Epidermal melanocyte (primary cell): ENCODE data around the gene ACTL9.
"Not testable (repeated sequence)": the region's sequence is repeated elsewhere in the genome, so short reads cannot be mapped to it uniquely, and the experiment has no call there.

ENCODE experiments used
- DNase-seq: peaks from one replicate; pipeline ENCODE4 v3.0.0; 2011; ENCODE audit warnings: low spot score; ENCODE audit not compliant: insufficient read length

ACTL9 gene

DNA sequence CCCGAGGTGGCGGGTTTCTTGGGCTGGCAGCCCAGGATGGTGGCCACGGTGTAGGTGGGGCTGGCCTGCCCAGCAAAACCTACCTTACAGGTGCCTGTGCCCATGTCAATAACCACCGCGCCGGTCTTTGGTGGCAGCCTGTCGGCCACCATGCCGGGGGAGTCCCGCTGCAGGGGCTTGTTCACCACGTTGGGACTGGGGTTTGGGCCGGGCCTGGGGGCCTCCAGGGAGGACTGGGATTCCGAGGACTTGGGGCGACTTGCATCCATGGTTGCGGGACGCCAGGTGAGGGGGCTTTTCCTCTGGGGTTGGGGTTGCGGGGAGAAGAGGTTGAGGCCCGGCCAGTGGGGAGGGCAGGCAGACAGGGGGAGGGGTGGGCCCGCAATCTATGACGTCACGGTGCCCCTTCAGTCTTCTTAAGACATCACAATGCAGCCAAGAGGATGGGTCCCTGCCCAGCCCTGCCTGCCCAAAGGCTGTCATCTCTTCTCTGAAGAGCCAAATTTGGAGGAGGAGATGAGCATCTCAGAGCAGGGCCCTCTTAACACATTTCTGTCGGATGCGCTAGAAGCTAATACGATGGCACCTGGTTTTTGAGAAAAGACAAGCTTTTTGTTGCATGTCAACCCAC lies at the start of gene ACTL9:
Gene ACTL9, minus strand, starts transcription at position 363 of the 631 bp plus-strand sequence. Its CDS starts 94 bp downstream, at position 269.
- DNase-seq = no peak

GRCh38 chr19:8739291-8740065 lies 40.9 kb upstream of the ACTL9 start:
- DNase-seq = not testable (repeated sequence)

DNA sequence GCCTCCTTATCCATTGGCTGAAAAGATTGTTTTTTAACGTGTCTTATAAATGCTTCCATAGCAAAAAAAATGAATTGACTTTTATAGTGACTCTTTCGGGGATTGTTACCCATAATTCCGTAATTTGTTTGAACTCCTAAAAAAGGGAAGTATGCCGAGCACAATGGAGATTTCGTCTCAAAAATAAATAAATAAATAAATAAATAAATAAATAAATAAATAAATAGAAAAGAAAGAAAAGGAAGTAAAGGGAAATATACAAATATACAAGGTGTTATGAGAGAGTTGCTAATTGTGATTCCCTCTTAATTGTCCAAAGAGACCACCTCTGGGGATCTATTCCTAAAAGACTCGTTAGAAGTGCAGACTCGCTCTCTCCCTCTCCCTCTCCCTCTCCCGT lies 39.8 kb upstream of the ACTL9 start:
- no peak for DNase-seq

DNA sequence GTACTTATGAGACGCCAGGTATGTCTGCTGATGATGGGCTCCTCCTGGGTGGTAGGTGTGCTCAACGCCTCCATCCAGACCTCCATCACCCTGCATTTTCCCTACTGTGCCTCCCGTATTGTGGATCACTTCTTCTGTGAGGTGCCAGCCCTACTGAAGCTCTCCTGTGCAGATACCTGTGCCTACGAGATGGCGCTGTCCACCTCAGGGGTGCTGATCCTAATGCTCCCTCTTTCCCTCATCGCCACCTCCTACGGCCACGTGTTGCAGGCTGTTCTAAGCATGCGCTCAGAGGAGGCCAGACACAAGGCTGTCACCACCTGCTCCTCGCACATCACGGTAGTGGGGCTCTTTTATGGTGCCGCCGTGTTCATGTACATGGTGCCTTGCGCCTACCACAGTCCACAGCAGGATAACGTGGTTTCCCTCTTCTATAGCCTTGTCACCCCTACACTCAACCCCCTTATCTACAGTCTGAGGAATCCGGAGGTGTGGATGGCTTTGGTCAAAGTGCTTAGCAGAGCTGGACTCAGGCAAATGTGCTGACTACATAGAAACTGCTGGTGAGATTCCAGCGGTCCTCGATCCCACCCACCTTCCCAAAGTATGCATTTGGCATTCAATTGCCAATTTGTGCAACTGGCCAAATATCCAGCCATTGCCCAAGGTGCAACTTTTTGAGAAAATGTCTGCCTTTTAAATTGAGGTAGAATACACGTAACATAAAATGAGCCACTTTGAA lies 33.0 kb upstream of the ACTL9 start:
- no peak for DNase-seq

DNA sequence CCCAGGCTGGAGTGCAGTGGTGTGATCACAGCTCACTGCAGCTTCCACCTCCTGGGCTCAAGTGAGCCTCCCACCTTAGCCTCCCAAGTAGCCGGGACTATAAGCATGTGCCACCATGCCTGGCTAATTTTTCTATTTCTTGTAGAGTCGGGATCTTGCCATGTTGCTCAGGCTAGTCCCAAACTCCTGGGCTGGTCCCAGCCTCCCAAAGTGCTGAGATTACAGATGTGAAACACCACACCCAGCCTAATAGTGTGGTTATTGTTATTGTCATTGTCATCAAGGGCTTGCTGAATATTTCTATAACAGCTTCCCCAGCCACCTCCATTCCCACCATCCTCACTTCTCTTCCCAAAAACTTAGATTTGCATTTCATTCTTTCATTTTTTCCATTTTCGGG lies 25.7 kb upstream of the ACTL9 start:
- no peak for DNase-seq

DNA sequence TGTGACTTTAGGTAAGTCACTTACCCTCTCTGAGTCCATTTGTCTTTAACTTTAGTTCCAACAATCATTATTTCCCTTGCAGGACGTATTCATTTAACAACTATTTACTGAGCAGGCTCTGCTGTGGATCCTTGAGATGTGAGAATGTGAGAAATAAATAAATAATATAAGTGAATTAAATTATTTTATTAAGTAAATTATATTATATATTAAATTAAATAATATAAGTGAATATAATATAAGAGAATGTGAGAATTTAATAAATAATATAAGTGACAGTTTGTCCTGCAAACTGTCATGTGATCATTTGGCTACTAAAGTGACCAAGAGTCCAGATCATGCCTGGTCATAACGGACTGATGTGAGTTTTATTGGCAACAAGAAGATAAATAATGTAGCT lies 23.4 kb upstream of the ACTL9 start:
- no peak for DNase-seq

DNA sequence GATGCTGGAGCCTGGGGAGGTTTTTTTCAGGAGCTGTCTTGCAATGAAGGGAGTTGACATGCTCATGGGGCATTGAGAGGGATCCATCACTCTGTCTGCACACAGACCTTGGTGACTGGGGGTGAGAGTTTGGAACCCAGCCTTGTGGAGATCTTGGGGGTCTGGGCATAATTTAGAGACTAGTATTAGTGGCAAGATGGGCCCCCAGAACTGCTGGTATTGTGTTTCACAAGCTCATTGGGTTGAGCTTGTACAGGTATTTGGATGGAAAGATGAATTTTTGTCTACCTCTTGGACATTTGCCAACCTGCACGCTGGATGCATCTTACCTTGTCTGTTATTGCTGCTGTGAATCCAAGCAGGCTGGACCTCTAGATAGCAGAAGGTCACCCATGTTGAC lies 22.7 kb upstream of the ACTL9 start, which contains the start of gene OR2Z1:
Gene OR2Z1, plus strand, starts transcription at position 301 of the 400 bp plus-strand sequence. CDS start 9,395 bp downstream, outside the sequence.
- DNase-seq = no peak

- DNase-seq = not testable (repeated sequence)
Measured at GRCh38 chr19:8710337-8710736, 11.7 kb upstream of the ACTL9 start.

GRCh38 chr19:8705742-8706141 lies 7.1 kb upstream of the ACTL9 start:
- DNase-seq = no peak

DNA sequence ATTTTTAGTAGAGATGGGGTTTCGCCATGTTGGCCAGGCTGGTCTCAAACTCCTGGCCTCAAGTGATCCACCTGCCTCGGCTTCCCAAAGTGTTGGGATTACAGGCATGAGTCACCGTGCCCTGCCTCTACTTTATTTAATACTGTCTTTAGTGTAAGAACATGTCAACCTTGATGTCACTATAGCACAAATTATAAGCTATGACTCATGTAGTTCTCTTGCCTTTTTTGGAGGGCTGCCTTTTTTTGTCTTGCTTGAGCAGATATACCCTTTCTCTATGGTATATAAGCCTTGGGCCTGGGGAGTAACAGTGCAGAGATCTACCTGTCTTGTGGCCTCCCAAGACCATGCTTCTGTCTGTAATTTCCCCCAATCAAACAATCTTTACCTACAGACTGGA lies 6.7 kb upstream of the ACTL9 start:
- not testable (repeated sequence) for DNase-seq

DNA sequence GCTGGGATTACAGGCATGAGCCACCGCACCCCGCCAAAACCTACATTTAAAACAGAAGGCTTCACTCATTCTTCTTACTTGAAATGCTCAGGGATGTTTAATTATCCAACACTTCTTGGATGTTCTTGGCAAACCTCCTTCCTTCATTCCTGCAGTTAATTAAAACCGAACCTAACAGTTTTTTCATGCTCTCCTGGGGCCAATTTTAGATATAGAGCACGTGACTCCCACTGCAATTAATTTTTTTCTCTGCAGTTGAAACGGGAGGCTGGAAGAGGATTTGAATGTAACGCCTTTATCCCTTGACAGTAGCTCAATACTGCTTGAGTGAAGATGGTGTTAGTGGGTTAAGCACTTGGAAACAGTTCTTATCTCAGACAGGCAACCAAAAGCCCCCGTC lies 4.6 kb upstream of the ACTL9 start:
- no peak for DNase-seq

DNA sequence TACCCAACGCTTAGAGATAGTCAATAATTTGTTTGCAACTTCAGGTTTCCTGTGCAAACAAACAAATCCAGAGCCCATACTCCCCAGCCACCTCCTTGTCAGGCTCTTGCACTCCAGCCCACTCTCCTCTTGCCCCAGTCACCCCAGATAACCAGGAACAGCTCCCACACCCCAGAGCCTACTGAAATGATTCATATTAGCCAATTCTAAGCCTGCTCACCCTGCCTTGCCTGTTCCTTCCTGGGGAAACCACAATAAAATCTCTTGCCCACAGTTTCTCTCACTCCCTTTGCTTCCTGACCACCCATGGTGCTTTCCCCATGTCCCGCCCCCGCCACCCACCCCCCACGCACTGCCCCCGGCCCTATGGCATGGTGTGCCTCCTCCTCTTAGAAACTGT lies 3.8 kb upstream of the ACTL9 start:
- no peak for DNase-seq

DNA sequence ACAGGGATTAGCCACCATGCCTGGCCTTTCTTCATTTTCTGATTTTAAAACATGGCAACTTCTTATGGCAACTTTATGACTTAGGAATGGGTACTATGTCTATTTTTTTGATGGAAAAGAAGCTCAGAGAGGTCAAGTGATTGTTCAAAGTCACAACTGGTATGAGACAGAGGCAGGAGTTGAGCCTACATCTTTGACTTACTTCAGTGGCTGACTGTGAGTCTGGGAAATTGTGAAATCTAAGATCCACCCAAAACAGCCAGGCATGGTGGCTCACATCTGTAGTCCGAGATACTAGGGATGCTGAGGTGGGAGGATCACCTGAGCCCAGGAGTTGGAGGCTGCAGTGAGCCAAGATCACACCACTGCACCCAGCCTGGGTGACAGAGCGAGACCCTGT lies 2.4 kb upstream of the ACTL9 start:
- no peak for DNase-seq

- no peak for DNase-seq
Measured at GRCh38 chr19:8699908-8700307, 1.3 kb upstream of the ACTL9 start.

GRCh38 chr19:8697671-8698432 lies 743 bp downstream of the ACTL9 start:
- no peak for DNase-seq

GRCh38 chr19:8696993-8697392 lies 1.6 kb downstream of the ACTL9 start:
- DNase-seq = no peak

DNA sequence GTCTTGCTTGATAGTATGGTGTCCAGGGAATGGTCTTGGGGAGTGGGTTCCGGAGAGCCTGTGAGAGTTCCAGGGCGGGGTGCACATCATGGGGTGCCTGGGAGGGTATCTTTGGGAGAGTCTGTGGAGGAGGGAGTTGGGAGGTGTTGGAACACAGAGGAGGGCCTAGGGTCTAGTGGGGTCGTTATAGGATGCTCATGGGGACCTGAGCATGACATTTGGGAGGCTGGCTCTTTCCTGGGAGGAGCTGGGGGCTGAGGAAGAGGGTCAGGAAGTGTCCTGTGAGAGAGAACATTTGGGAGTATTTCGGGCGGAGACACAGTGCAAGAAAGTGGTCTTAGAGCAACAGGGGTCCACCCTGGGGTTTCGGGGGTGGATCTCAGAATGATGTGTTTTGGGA lies 2.7 kb downstream of the ACTL9 start:
- DNase-seq = no peak

- no peak for DNase-seq
Measured at GRCh38 chr19:8695501-8695900, 3.1 kb downstream of the ACTL9 start.

DNA sequence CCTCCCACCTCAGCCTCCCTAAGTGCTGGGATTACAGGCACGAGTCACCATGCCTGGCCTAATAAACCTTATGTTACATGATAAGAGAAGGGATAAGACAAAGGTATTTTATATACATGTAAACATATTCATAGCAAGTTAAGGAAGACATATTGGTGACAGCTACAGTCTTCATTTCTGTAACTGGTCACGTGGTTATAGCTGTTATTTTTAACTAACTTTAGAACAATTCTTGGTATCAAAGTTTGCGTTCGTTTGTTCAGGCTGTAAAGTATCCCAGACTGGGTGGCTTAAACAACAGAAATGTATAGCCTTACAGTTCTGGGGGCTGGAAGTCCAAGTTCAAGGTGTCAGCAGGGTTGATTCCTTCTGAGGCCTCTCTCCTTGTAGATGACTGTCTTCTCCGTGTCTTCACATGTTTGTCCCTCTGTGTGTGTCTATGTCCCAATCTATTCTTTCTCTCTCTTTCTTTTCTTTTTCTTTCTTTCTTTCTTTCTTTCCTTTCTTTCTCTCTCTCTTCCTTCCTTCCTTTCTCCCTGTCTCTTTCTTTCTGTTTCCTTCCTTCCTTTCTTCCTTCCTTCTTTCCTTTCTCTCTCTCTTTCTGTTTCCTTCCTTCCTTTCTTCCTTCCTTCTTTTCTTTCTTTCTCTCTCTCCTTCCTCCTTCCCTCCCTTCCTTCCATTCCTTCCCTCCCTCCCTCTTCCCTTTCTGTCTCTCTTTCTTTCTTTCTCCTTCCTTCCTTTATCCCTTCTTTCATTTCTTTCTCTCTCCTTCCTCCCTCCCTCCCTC lies 7.6 kb downstream of the ACTL9 start:
- DNase-seq = no peak

GRCh38 chr19:8688930-8689329 lies 9.7 kb downstream of the ACTL9 start:
- DNase-seq = no peak

DNA sequence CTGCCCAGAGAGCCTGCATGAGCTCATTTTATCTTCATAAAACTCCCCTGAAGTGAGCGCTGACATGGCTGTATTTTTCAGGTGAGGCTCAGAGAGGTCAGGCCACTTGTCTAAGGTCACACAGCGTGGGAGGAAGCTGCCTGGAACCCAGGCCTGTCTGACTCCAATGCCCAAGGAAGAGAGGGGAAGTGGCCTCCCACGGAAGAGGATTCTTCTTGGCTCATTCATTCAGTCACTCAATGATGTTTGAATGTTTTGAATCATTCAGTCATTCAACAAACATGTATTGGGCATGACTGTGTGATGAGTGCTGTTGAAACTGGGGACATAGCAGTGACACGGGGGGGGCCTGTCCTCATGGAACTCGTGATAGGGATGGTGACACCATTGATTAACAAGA lies 12.0 kb downstream of the ACTL9 start:
- DNase-seq = no peak
